Keratinocyte (primary cell): Measurements from ENCODE around the gene ILDR1. TPM values are rescaled to one million over a fixed set of nuclear protein-coding genes. Genes with fewer than 3 reads are reported as not detected.

Experiments
- DNase-seq: peaks from one replicate; pipeline ENCODE4 v3.0.0-alpha.2; 2011; ENCODE audit warnings: low read depth, missing footprints, low spot score
- FAIRE-seq: peaks from 2 replicates; lab custom pipeline; 2011; peaks lifted over from hg19 to GRCh38; lab: Jason Lieb, UNC
- H2AFZ ChIP-seq: 2 replicates; pipeline ENCODE4 v1.6.0; 2012; ENCODE audit warnings: low read length, control low read depth, inconsistent platforms; ENCODE audit not compliant: control insufficient read depth
- H3K27ac ChIP-seq: 2 replicates; pipeline ENCODE4 v1.5.1; 2011; ENCODE audit warnings: low read length; ENCODE audit not compliant: control insufficient read depth, insufficient read depth
- H3K27me3 ChIP-seq: 3 replicates; pipeline ENCODE4 v1.6.0; 2011; ENCODE audit warnings: low read length; ENCODE audit not compliant: control insufficient read depth, insufficient read depth; ENCODE audit errors: extremely low read depth
- H3K36me3 ChIP-seq, 2 experiments: 2 replicates in 1 of 2; 3 replicates in 1 of 2; pipeline ENCODE4 v1.5.1; 2011; ENCODE audit warnings: low read length in 2 of 2, mild to moderate bottlenecking in 1 of 2; ENCODE audit not compliant: control insufficient read depth in 2 of 2, insufficient read depth in 2 of 2; ENCODE audit errors: extremely low read depth in 1 of 2
- H3K4me1 ChIP-seq: 3 replicates; pipeline ENCODE4 v1.5.1; 2011; ENCODE audit warnings: low read length; ENCODE audit not compliant: control insufficient read depth, insufficient read depth; ENCODE audit errors: extremely low read depth
- H3K4me2 ChIP-seq: 3 replicates; pipeline ENCODE4 v1.6.0; 2011; ENCODE audit warnings: low read depth, low read length; ENCODE audit not compliant: control insufficient read depth, insufficient read depth; ENCODE audit errors: extremely low read depth
- H3K4me3 ChIP-seq, 3 experiments: fragments of 200-600 bp in 1 of 3; sonication (generic) in 1 of 3; 2 replicates in 2 of 3; 3 replicates in 1 of 3; pipeline ENCODE4 v1.5.1; 2011 to 2016; ENCODE audit warnings: low read length in 3 of 3, mild to moderate bottlenecking in 3 of 3, control low read depth in 2 of 3, inconsistent platforms in 1 of 3, low read depth in 1 of 3, mixed read lengths in 1 of 3, mixed run types in 1 of 3, moderate library complexity in 1 of 3; ENCODE audit not compliant: control insufficient read depth in 2 of 3, insufficient read depth in 2 of 3; ENCODE audit errors: extremely low read depth in 1 of 3
- H3K79me2 ChIP-seq: 2 replicates; pipeline ENCODE4 v1.6.0; 2012; ENCODE audit warnings: low read length; ENCODE audit not compliant: control insufficient read depth, insufficient read depth
- H3K9ac ChIP-seq: 3 replicates; pipeline ENCODE4 v1.6.0; 2011; ENCODE audit warnings: low read length; ENCODE audit not compliant: control insufficient read depth, insufficient read depth; ENCODE audit errors: extremely low read depth
- H3K9me1 ChIP-seq: 3 replicates; pipeline ENCODE4 v1.6.0; 2011; ENCODE audit warnings: low read length; ENCODE audit not compliant: control insufficient read depth, insufficient read depth; ENCODE audit errors: extremely low read depth
- H3K9me3 ChIP-seq: 2 replicates; pipeline ENCODE4 v1.5.1; 2012; ENCODE audit warnings: low read depth, low read length; ENCODE audit not compliant: control insufficient read depth
- H4K20me1 ChIP-seq: 3 replicates; pipeline ENCODE4 v1.6.0; 2011; ENCODE audit warnings: low read length; ENCODE audit not compliant: control insufficient read depth, insufficient read depth; ENCODE audit errors: extremely low read depth
- CTCF ChIP-seq, 3 experiments: IDR thresholded peaks in 1 of 3; conservative IDR thresholded peaks in 1 of 3; optimal IDR thresholded peaks in 1 of 3; 2 replicates in 2 of 3; 3 replicates in 1 of 3; pipeline versions ENCODE3 to v1.5.1; 2011; ENCODE audit warnings: low read length in 3 of 3, mild to moderate bottlenecking in 3 of 3, moderate library complexity in 2 of 3, control low read depth in 1 of 3, inconsistent platforms in 1 of 3; ENCODE audit not compliant: insufficient read depth in 2 of 3; ENCODE audit errors: extremely low read depth in 1 of 3
- EZH2 ChIP-seq: IDR thresholded peaks from one replicate; pipeline ENCODE4 v1.6.1; 2012; ENCODE audit warnings: inconsistent platforms, mild to moderate bottlenecking, low read length, moderate library complexity
- dilution Hi-C: fragments of 300-500 bp; cut with MboI; formaldehyde crosslinking; loops from one replicate; pipeline ENCODE4 v1.7.0; 2020; ENCODE audit warnings: low sequenced_read_pairs; ENCODE audit not compliant: extremely low pct_ligation_motif_present
- polyA plus RNA-seq, 5 experiments: library from polyadenylated mRNA; depleted of rRNA in 3 of 5; stranded (reverse) in 3 of 5; stranded (forward) in 1 of 5; unstranded in 1 of 5; fragments of >200 nt; gene quantifications; 1 replicate in 1 of 5; 2 replicates in 3 of 5; 3 replicates in 1 of 5; pipeline versions ENCODE4 v1.2.1 to v1.2.3, GENCODE V29; 2011 to 2012; ENCODE audit warnings: missing spikeins in 2 of 5, low read depth in 1 of 5, low replicate concordance in 1 of 5

The ILDR1 gene
- polyA plus RNA-seq, 1 donor (not counting 4 experiments of a cell fraction or from before 2014, with no cell fraction given): 0.09 TPM

- TF ChIP-seq CTCF (optimal IDR thresholded peaks at IDR 0.05 in 1 of 3, IDR thresholded peaks at IDR 0.05 in 1 of 3, conservative IDR thresholded peaks at IDR 0.05 in 1 of 3; ENCODE audit: extremely low read depth in 1 of 3, insufficient read depth in 2 of 3, low read length in 3 of 3) (no peak), EZH2 (no peak)
- Histone ChIP-seq H3K9me3 (no peaks in the 10 kb centered on the region), H3K27ac (no peak overlapping the region), H3K79me2 (no peaks in the 10 kb centered on the region), H3K4me2 (no peak overlapping the region), H2AFZ (no peak overlapping the region), H3K36me3 (no peaks in the 10 kb centered on the region), H4K20me1 (no peaks in the 10 kb centered on the region), H3K4me3 (no peak overlapping the region), H3K9ac (no peak overlapping the region), H3K27me3 (no peaks in the 10 kb centered on the region), H3K9me1 (no peaks in the 10 kb centered on the region), H3K4me1 (peaks cover 23% of the 10 kb centered on the region)
- no peak for DNase-seq
- FAIRE-seq: no peak
- dilution Hi-C loops: no loop called here
Observed at GRCh38 chr3:122002611-122003010, 19.4 kb downstream of the ILDR1 start.

GRCh38 chr3:122001892-122002291, 20.2 kb downstream of the ILDR1 start:
- H2AFZ ChIP-seq: no peak overlapping the region
- no peaks in the 10 kb centered on the region for H3K27me3 ChIP-seq
- no peak overlapping the region for H3K4me2 ChIP-seq
- TF ChIP-seq CTCF (optimal IDR thresholded peaks at IDR 0.05 in 1 of 3, IDR thresholded peaks at IDR 0.05 in 1 of 3, conservative IDR thresholded peaks at IDR 0.05 in 1 of 3; ENCODE audit: extremely low read depth in 1 of 3, insufficient read depth in 2 of 3, low read length in 3 of 3) (no peak), EZH2 (no peak)
- no peaks in the 10 kb centered on the region for H4K20me1 ChIP-seq
- H3K9me1 ChIP-seq: no peaks in the 10 kb centered on the region
- no peak overlapping the region for H3K9ac ChIP-seq
- no peak overlapping the region for H3K27ac ChIP-seq
- H3K79me2 ChIP-seq: no peaks in the 10 kb centered on the region
- H3K4me1 ChIP-seq: peaks cover 21% of the 10 kb centered on the region
- FAIRE-seq (no peak), DNase-seq (no peak)
- dilution Hi-C loops: no loop called here
- H3K9me3 ChIP-seq: no peaks in the 10 kb centered on the region
- H3K4me3 ChIP-seq: no peak overlapping the region
- no peaks in the 10 kb centered on the region for H3K36me3 ChIP-seq
